Stimulated activated CD8-positive, alpha-beta memory T cell treated with anti-CD3 and anti-CD28 coated beads, Interleukin-4, amount 100 ng/mL, for 48 hours (primary cell): Measurements from ENCODE around the gene WWTR1.

Experiments
- DNase-seq: peaks from one replicate; pipeline ENCODE4 v3.0.0-alpha.2; 2020

Gene WWTR1

DNA sequence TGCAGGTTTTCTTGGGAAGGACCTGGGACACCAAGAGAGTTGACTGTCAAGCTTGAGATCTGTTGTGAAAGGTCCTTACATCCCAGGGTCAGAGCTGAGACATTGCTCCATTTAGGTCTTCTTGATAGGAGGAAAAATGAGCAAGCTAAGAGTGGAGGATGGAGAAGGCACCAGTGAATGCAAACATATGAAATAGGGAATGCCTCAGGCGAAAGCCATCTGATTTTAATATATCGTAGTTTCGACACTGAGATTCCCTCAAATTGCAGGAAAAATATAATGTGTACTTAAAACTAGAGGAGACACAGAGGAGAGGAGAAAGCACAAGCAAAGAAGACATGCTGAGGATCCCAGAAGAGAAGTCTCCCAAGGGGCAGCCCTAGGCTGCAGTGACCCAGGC lies 97.8 kb downstream of the WWTR1 start:
- no peak for DNase-seq

DNA sequence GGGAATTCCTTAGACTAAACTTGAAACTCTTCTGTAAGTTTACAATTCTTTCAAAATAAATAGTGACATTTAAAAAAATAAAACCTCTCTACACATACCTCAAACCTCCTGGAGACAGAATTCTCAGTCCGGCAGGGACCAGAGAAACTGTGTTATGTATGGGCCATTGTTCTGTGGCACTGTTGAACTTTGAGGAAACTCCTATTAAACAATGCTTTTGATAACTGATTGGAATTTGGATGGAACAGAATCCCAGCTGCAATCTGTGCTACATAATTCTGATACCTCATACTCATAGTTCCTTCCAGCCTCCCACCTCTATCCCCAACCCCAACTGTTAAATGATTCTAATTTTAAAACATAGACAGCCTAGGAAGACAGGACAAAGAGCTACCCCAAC lies 98.3 kb downstream of the WWTR1 start:
- DNase-seq, result no peak

DNA sequence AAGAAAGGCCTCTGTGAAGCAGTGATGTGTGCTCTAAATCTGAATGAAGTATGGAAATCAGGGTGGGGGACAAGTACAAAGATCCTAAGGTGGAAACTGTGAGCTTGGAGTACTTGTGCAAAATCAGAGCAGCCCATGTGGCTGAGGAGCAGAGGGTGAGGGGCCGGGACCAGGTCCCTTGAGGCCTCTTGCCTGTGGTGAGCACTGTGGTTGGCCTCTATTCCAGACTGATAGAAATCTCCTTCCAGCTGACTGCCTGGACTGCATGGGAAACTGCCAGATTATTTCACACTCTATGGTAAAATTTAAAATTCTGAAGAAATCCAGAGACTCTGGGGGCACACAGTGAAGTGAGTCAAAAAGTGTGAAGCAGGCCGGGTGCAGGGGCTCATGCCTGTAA lies 101.9 kb downstream of the WWTR1 start:
- DNase-seq, result no peak

DNA sequence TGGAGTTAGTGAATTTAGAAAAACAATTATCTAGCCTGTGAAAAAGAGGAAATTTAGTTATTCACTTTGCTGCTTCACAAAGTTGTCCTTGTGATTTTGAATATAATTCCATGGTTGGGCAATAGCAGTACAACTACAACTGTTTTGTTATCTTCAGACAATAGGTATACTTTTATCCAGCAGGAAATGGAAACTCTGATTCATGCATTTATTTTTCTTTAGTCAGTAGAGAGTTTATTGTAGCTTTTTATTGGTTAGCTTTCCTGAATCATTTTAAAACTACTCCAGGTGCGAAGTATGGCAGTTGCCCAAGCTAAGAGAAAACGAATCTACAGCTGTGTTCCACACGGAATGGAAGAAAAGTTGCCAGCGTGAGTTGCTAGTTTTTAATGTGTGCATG lies 103.0 kb downstream of the WWTR1 start:
- DNase-seq, result no peak

DNA sequence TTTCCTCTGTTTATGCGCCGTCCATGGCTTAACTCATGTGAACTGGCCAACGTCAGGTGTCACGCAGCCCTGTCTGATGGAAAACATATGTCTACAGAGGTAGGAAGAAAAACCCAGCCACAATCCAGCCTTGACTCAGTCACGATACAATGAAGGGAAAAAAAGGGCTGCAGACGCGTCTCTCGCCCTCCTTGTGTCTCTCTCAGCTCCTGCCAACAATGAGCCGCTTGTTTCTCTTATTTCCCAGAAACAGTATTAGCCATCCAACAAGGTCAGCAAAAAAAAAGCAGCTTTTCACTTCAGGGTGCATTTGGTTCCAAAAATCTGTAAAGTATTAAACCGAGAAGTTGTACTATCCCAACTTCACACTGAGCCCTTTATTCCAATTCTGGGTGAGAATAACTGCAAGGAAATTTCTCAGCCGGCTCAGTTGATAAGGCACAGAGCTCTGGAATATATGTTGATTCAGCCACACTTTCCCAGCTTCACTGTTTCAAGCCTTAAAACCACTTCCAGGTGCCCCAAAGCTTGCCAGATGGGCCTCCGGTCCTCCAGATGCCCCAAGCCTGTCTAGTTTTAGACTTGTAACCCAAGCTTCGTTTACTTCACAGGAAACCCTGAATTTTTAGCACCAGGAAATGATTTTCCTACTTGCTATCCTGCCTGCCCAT lies 103.9 kb downstream of the WWTR1 start:
- DNase-seq, result no peak

DNA sequence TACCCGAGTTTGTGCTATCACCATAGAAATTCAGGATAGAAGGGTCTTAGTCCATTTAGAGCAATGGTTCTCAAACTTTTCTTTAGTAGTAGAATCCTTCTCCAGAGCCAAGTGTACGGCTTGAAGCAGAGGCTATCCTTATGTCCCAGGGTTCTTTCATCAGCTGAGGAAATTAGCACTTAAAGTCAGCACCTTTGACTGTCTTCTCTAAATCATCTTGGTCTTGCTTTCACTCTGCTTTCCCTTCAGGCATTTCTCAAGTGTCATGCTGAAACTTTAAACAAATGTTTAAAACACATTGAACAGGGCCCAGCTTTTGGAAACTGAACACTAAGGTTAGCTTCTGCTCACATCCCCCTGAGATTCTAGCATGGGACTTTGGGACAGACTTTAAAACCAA lies 105.1 kb downstream of the WWTR1 start:
- DNase-seq, result no peak

DNA sequence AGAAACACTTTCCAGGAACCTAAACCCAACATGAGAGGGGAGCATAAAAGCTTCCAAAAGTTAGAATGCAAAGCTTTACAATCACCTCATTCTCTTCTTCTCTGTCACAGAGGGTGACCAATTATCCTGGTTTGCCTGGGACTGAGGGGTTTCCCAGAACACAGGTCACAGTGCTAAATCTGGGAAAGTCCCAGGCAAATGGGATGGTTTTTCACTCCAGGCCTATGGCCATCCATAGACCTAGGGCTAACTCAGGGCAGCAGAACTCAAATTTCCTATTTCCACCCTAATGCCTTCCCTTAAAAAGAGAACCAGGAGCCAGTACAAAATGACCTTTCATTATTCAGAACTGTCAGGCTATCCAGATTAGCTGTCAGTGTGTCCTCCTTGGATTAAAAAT lies 106.3 kb downstream of the WWTR1 start:
- no peak for DNase-seq

DNA sequence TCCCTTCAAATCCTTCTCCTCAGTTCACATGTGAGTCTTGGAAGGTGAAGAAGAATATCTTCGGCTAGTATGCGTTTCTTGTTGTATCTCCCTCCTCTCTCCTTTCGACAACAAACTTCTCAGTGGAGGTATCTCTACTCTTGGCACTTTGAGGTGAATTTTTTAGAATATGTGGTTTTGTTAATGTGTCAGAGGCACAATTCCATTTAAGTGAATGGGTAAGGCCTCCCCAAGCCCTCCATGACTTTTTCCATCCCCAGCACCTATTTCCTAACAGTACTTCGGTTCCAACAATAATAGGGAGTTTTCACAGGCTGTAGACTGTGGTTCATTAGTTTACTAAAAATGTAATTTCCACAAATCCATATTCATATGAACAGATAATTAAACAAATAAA lies 109.2 kb downstream of the WWTR1 start:
- DNase-seq, result no peak

DNA sequence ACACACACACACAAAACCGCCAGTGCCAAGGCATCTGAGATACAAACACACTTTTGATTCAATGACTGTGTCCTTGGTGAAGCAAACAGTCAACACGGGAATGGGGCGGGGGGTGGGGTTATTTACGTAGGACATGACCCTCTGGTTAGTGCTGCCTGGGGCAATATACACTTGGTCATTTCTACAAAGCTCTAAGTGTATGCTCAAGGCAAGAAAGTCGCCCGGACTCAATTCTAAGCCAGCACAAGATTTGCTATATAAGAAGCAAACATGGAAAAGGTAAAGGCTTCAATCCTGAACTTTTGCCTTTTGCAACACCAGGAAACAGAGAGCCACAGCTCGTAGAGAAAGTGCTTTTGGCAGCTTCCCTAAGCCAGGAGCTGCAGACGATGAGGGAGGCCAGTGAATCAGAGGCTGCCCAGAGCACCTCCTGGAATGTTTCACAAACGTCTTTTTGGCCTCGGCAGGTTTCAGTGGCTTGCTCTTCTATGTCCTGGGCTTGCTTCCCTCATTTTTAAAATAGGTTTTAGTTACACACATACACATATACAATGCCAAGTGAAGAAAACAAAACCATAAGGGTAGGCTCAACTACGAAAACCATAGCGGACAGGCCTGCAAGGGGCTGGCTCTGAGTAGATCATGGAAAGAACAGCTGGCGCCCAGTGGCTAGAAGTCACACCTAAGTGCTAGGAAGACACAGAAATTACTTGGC lies 109.7 kb downstream of the WWTR1 start:
- no peak for DNase-seq

DNA sequence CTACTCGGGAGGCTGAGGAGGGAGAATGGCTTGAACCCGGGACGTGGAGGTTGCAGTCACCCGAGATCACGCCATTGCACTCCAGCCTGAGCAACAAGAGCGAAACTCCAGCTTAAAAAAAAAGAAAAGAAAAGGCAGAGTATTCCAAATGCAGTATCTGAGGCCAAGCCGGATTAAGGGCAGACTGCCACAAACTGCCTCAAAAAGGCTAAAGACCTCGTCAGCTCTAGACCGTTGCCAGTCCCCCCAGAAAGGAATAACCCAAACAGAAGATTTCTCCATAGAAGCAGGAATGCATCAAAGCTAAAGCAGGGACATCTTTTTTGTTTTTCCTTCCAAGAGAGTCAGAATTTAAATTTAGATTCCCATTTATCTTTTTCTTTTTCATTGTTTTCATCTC lies 110.4 kb downstream of the WWTR1 start:
- no peak for DNase-seq

DNA sequence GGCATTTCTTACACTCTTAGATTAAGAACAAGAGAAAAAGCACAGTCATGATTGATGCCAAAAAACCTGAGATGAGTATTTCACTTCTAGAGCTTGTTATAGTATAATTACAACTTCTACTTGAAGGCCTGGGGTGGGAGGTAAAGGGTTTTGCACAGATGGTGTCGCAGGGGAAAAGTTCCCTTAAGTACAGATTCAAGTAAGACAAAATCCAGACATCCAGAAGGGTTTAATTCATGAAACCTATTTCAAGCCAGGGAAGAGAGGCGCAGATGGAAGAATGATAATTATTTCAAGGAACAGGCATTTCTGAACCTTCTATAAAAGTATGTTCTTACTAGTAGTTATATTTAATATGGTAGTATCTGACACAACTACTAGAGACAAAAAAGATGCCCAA lies 112.8 kb downstream of the WWTR1 start:
- DNase-seq, result no peak

DNA sequence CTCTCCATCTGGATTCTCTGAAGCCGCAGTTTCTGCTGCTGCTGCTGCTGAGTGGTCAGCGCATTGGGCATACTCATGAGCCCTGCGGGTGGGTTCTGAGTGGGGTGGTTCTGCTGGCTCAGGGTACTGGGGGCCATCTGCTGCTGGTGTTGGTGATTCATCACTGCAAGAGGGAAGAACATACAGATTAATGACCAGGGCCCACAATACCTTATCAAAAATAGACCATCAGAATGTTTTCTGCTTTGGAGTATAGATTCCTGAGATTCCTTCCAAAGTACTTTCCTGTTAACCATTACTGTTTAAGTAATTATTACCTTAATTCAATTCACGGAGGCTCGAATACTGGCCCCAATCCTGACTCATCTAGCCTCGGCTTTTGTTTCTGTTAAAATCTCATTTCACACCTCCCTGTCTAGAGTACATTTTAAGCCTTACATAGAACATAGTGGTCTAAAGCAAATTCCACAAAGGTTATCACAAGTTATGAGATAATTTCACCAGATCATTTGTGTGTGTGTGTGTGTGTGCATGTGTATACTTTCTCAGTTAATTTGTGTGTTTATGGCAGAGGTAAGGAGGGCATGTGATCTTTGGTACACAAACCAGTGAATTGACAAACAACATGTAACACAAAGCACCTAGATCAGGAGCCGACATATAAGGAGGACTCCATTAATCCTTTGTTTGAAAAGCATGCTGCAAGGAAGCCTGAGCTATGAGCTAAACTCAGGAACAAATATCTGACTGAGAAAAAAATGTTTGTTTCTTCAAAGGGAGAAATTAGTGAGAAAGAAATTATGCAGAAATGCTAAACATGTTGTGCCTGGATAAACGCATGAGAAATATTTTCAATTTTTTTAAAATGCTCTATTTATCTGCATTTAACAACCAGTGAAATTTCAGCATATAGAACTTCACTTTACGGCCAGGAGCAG lies 115.2 kb downstream of the WWTR1 start:
- no peak for DNase-seq

DNA sequence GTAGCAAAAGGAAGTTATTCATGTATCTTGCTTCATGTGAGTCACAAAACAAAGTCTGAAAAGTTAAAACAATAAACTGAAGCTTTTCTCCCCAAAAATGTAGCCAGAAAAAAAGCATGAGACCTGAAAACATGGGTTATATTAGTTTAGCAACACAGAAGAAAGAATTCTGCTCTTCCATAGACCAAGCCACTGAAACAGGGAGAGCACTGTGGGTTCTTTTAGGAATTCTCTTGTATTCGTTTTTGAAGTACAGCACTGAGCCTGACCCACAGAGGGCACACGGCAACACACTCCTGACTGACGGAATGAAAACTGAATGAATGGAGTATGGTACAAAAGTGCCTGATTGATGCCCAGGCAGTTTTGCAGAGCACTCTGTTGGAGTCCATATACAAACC lies 116.7 kb downstream of the WWTR1 start:
- DNase-seq, result no peak

DNA sequence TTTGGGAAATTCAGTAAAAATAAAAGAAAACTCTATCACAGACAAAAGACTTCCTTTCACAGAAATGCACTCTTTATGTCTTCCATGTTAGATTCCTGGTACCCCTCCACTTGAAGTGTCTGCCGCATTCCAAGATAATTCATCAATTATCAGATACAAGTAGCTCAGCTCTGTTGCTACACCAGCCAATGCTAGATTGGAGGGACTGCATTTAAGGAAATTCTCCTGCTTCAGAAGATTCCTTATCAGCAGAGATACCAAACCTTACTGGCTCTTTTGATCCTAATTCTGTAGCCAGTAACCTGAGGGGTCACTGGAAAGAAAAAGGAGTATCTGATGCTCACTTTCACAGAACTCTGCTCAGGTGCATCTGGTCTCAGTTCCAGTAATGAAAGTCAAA lies 119.5 kb downstream of the WWTR1 start:
- DNase-seq, result no peak

DNA sequence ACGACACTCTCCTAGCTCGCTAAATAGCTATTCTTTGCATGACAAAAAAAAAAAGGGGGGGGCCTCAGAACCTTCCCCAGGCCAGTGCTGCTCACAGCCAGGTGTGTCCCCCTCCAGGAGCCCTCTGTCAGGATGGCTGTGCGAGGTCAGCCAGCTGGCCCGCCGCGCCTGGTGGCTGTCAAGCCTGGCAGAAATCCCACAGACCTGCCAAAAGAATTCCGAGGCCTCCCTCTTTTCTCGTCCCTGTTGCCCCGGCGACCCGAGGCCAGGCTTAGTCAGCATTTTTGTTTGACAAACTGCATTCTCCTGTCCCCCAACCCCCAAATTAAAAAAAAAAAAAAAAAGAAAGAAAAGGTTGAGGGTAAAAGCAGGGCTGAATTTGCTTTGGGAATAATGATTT lies 121.4 kb downstream of the WWTR1 start:
- no peak for DNase-seq

DNA sequence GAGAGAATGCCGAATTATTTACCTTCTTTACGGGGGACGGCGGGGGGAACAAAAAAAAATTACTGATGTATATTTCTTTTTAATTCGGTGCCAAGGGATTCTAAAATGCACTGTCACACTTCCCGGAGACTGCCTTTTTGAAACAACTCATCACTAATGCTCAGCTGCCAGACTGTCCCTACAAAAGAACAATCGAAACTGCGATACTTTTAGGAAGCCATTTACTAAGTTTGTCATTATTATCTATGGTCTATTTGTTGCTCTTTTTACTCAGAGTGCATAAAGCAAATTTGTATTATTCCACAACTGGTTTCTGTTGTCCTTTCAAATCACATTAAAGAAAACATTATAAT lies 122.5 kb downstream of the WWTR1 start:
- no peak for DNase-seq

DNA sequence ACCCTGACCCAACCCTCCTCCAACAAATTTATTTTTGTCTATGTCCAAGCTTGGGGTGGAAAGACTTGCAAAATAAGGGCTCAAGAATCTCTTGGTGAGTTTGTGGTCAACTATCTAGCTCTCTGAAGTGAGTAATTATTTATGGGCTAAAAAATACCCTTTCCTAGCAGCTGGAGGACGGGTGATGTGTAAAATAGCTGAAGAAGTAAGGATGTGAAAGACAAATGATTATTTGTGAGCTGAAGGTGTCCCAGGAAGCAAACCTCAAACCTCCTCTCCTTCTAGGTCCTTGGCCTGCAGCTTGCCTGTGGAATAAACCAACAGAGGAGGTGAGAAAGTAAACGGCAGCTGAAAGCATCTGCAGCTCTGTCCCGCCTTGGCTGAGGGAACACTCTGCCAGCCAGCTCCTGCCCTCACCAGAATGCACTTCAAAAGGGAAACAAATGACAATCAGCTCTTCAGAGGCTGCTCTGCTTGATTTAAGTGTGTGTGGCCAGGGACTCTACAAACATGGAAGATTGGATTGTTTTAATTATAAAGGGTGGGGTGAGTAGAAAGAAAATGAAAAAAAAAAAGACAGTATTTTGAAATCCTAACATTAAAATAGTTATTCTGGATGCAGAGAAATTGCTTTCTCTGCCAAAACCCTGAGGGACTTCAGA lies 123.0 kb downstream of the WWTR1 start:
- no peak for DNase-seq

DNA sequence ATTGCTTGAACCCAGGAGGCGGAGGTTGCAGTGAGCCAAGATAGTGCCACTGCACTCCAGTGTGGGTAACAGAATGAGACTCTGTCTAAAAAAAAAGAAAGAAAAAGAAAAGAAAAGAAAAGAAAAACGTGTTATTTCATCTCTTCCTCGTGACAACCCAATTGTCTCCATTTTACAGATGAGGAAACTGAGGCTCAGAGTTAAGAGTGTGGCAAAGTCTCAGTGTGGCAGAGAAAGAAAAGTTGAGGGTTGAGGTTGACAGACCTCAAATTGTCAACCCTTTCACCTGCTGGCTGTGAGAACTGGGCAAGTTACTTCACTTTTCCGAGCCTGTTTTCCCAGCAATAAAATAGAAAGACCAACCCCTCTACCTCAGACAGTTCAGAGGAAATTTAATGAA lies 123.7 kb downstream of the WWTR1 start:
- no peak for DNase-seq

DNA sequence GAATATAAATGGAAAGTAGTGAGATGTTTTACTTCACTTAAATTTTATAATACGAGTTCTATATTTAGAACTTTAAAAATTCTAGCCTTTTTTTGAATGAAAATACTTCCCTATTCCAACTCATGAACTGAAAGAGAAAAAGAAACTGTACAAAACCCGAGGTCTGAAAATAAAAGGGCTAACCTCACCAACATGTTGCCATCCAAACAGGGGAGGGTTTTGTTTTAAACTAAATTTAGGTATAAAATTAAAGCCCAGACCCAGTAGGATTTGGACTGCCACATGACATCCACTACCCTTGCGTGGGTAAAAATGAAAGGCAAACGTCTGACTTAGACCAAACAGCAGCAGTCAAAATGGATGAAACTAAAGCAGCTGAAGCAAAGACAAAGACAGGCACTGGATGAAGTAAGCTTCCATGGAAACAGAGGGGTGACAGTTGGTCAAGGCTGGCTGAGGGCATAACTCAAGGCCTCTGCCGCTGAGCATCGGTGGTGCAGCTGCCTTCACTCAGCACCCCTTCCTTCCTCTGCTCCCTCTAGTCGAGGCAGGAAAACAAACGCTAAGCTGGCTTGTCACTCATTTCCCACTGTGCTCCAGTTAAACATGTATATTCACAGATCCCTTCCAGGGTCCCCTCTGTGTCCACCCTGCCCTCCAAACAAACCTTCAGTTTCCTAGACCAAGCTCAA lies 125.2 kb downstream of the WWTR1 start:
- DNase-seq, result no peak

DNA sequence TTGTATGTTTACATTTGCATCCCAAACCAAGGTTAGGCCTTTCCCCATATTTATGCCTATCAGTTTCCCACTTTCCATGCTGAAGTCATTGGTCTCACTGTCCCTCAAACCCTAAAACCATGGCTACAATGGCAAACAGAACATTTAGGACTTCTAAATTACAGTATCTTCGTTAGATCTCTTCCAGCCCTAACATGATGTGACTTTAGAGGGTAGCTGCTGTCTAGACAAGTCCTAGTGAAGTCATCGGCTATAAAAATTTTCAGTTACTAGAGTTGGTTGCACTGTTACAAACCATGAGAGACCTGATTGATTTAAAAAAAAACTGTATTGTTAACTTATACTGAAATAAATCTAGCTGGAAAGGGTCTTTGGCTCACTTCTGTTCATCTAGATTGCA lies 128.7 kb downstream of the WWTR1 start:
- no peak for DNase-seq

DNA sequence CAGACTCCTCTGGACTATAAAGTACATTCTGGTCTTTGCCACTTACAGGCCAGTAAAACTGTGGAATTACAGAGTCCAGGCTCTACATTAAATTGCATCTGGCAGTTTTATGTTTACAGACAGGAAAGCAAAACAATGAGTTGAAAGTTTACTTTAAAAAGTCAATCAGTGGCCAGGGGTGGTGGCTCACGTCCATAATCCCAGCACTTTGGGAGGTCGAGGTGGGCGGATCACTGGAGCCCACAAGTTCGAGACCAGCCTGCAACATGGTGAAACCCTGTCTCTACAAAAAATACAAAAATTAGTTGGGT lies 129.5 kb downstream of the WWTR1 start:
- DNase-seq, result no peak

DNA sequence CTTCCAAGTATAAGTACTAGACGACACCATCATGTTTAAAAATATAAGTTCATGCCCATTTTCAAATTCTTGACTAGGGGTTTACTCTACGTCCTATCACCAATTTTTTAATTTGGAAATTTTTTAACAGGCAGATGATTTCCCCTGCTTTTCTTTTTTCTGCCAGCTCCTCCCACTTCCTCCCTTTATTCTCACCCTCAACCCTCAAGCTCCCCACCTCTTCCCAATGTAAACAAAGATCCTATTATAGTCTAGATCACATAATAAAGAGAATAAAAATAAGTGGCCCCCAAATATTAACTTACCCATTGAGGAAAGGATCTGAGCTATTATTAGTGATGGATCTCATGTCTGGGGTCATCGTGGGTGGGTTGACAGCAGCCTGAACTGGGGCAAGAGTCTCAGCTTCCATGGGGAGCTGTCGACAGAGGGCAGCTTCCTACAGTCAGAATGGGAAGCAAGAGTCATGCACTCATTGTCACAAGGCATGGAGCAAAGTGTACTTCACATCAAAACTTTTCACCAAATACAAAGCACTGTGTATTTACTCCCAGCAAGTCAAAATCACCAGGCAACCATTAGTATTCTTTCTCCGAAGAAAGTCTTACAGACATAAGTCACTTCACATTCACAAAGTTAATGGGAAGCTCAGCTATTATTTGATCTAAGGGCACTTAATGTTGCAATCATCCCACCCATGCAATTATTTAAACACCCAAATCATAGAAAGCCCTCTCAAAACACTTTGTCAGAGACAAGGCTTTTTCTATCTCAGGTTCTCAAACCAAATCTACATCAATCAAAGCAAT lies 130.1 kb downstream of the WWTR1 start:
- no peak for DNase-seq
